ENCODE results near the gene NOL3.

The NOL3 gene

GRCh38 chr16:67202426-67202825 is 32.1 kb downstream of the NOL3 start:
- Mint-ChIP-seq H3K4me3 (no peak overlapping the region), H3K36me3 (peaks cover 33% of the 10 kb centered on the region), H3K4me1 (peaks cover 2% of the 10 kb centered on the region), H3K9me3 (no peaks in the 10 kb centered on the region), H3K27ac (no peak overlapping the region), H3K27me3 (no peaks in the 10 kb centered on the region)
- CTCF ChIA-PET, result interaction anchor here (1.0 kb wide), 1 partner anchor 9 kb away, joined by 3 read pairs; no protein-coding TSS in a partner anchor
- DNase-seq, result no peak

GRCh38 chr16:67202956-67203493 is 32.7 kb downstream of the NOL3 start:
- DNase-seq, result no peak
- Mint-ChIP-seq H3K27me3 (no peaks in the 10 kb centered on the region), H3K4me1 (peaks cover 2% of the 10 kb centered on the region), H3K9me3 (no peaks in the 10 kb centered on the region), H3K4me3 (no peak overlapping the region), H3K36me3 (peaks cover 28% of the 10 kb centered on the region), H3K27ac (no peak overlapping the region)
- CTCF ChIA-PET, result interaction anchor here (1.0 kb wide), 1 partner anchor 9 kb away, joined by 3 read pairs; no protein-coding TSS in a partner anchor

GRCh38 chr16:67204076-67204475 is 33.7 kb downstream of the NOL3 start:
- DNase-seq, result no peak
- CTCF ChIA-PET, result interaction anchor here (0.8 kb wide), 1 partner anchor 23 kb away, joined by 3 read pairs; the partner anchor contains the start of gene TMEM208
- no peak overlapping the region for H3K4me3 Mint-ChIP-seq
- H3K27me3 Mint-ChIP-seq, result no peaks in the 10 kb centered on the region
- H3K4me1 Mint-ChIP-seq, result no peaks in the 10 kb centered on the region
- H3K36me3 Mint-ChIP-seq, result peaks cover 23% of the 10 kb centered on the region
- no peak overlapping the region for H3K27ac Mint-ChIP-seq
- no peaks in the 10 kb centered on the region for H3K9me3 Mint-ChIP-seq

GRCh38 chr16:67206129-67206837 is 35.9 kb downstream of the NOL3 start:
- CTCF ChIA-PET, result no interaction called here

GRCh38 chr16:67206838-67207248 is 36.5 kb downstream of the NOL3 start:
- no peak overlapping the region for H3K27ac Mint-ChIP-seq
- H3K36me3 Mint-ChIP-seq, result peaks cover 13% of the 10 kb centered on the region
- peaks cover 3% of the 10 kb centered on the region for H3K27me3 Mint-ChIP-seq
- no peak overlapping the region for H3K4me3 Mint-ChIP-seq
- H3K9me3 Mint-ChIP-seq, result no peaks in the 10 kb centered on the region
- DNase-seq, result no peak
- CTCF ChIA-PET, result no interaction called here
- no peaks in the 10 kb centered on the region for H3K4me1 Mint-ChIP-seq

More at GRCh38 chr16:67206129-67206837, 35.9 kb downstream of the NOL3 start:
- Mint-ChIP-seq H3K36me3 (peaks cover 14% of the 10 kb centered on the region), H3K27ac (no peak overlapping the region), H3K4me3 (no peak overlapping the region), H3K4me1 (no peaks in the 10 kb centered on the region), H3K27me3 (no peaks in the 10 kb centered on the region), H3K9me3 (no peaks in the 10 kb centered on the region)
- no peak for DNase-seq

GRCh38 chr16:67207249-67208091 is 37.1 kb downstream of the NOL3 start:
- no peak for DNase-seq
- Mint-ChIP-seq H3K9me3 (no peaks in the 10 kb centered on the region), H3K4me3 (no peak overlapping the region), H3K4me1 (no peaks in the 10 kb centered on the region), H3K36me3 (peaks cover 12% of the 10 kb centered on the region), H3K27ac (no peak overlapping the region), H3K27me3 (peaks cover 3% of the 10 kb centered on the region)
- CTCF ChIA-PET, result interaction anchor here (1.1 to 1.7 kb wide), 2 partner anchors 9 to 19 kb away, joined by 5 read pairs; partner anchors contain the start of gene TMEM208

- CTCF ChIA-PET, result interaction anchor here (1.0 to 1.7 kb wide), 4 partner anchors 10 to 261 kb away, joined by 3 to 5 read pairs (median 4); partner anchors contain the start of gene TMEM208
Measured at GRCh38 chr16:67208154-67208896, 38.0 kb downstream of the NOL3 start.

GRCh38 chr16:67209565-67209964 is 39.2 kb downstream of the NOL3 start:
- H3K4me1 Mint-ChIP-seq, result no peaks in the 10 kb centered on the region
- CTCF ChIA-PET, result interaction anchor here (1.3 to 1.7 kb wide), 2 partner anchors 17 to 262 kb away, joined by 4 to 5 read pairs; partner anchors contain the start of gene TMEM208
- no peaks in the 10 kb centered on the region for H3K9me3 Mint-ChIP-seq
- peaks cover 3% of the 10 kb centered on the region for H3K27me3 Mint-ChIP-seq
- H3K4me3 Mint-ChIP-seq, result no peak overlapping the region
- no peak overlapping the region for H3K27ac Mint-ChIP-seq
- peaks cover 4% of the 10 kb centered on the region for H3K36me3 Mint-ChIP-seq
- no peak for DNase-seq

More at GRCh38 chr16:67208154-67208896, 38.0 kb downstream of the NOL3 start:
- H3K4me1 Mint-ChIP-seq, result no peaks in the 10 kb centered on the region
- peaks cover 8% of the 10 kb centered on the region for H3K36me3 Mint-ChIP-seq
- H3K27ac Mint-ChIP-seq, result no peak overlapping the region
- H3K9me3 Mint-ChIP-seq, result no peaks in the 10 kb centered on the region
- no peak for DNase-seq
- H3K4me3 Mint-ChIP-seq, result no peak overlapping the region
- peaks cover 3% of the 10 kb centered on the region for H3K27me3 Mint-ChIP-seq

GRCh38 chr16:67210069-67210937 is 40.0 kb downstream of the NOL3 start:
- DNase-seq, result no peak
- CTCF ChIA-PET, result no interaction called here
- Mint-ChIP-seq H3K4me1 (no peaks in the 10 kb centered on the region), H3K27ac (no peak overlapping the region), H3K4me3 (no peak overlapping the region), H3K9me3 (no peaks in the 10 kb centered on the region), H3K27me3 (peaks cover 3% of the 10 kb centered on the region), H3K36me3 (peaks cover 4% of the 10 kb centered on the region)

GRCh38 chr16:67211674-67212073 is 41.3 kb downstream of the NOL3 start:
- Mint-ChIP-seq H3K27ac (no peak overlapping the region), H3K36me3 (no peaks in the 10 kb centered on the region), H3K4me3 (no peak overlapping the region), H3K4me1 (peaks cover 3% of the 10 kb centered on the region), H3K27me3 (peaks cover 8% of the 10 kb centered on the region), H3K9me3 (no peaks in the 10 kb centered on the region)
- DNase-seq, result no peak
- CTCF ChIA-PET, result interaction anchor here (1.5 kb wide), 1 partner anchor 9 kb away, joined by 3 read pairs; no protein-coding TSS in a partner anchor

- H3K4me1 Mint-ChIP-seq, result peaks cover 12% of the 10 kb centered on the region
- peaks cover 8% of the 10 kb centered on the region for H3K27me3 Mint-ChIP-seq
- no peaks in the 10 kb centered on the region for H3K36me3 Mint-ChIP-seq
- no peaks in the 10 kb centered on the region for H3K9me3 Mint-ChIP-seq
- no peak overlapping the region for H3K4me3 Mint-ChIP-seq
- CTCF ChIA-PET, result interaction anchor here (1.7 kb wide), 1 partner anchor 14 kb away, joined by 4 read pairs; the partner anchor contains the start of gene TMEM208
- no peak overlapping the region for H3K27ac Mint-ChIP-seq
- no peak for DNase-seq
Measured at GRCh38 chr16:67212766-67213165, 42.4 kb downstream of the NOL3 start.

- no peaks in the 10 kb centered on the region for H3K36me3 Mint-ChIP-seq
- H3K27me3 Mint-ChIP-seq, result peaks cover 8% of the 10 kb centered on the region
- H3K27ac Mint-ChIP-seq, result no peak overlapping the region
- H3K9me3 Mint-ChIP-seq, result no peaks in the 10 kb centered on the region
- CTCF ChIA-PET, result interaction anchor here (1.7 kb wide), 1 partner anchor 13 kb away, joined by 4 read pairs; the partner anchor contains the start of gene TMEM208
- DNase-seq, result no peak
- peaks cover 13% of the 10 kb centered on the region for H3K4me1 Mint-ChIP-seq
- H3K4me3 Mint-ChIP-seq, result no peak overlapping the region
Measured at GRCh38 chr16:67213197-67214019, 43.1 kb downstream of the NOL3 start.

Measured in activated naive CD4-positive, alpha-beta T cell treated with anti-CD3 and anti-CD28 coated beads, Interleukin-2, amount 10 ng/mL, durations not matched to agents 7 days and 5 days (primary cell).